HepG2 (cell line): Measurements from ENCODE around the gene ZNF79. TPM values are rescaled to one million over a fixed set of nuclear protein-coding genes. Genes with fewer than 3 reads are reported as not detected.

Source experiments
- ATF6 ChIP-seq: sonication (generic); formaldehyde crosslinking; conservative IDR thresholded peaks from 2 replicates; pipeline ENCODE4 v1.4.0; 2020; ENCODE audit warnings: missing genetic modification reagents
- CENPBD1 ChIP-seq: sonication (generic); formaldehyde crosslinking; IDR thresholded peaks from 2 replicates; pipeline ENCODE4 v1.8.0; 2022; ENCODE audit warnings: missing genetic modification reagents, low read depth, mild to moderate bottlenecking, borderline replicate concordance
- DPF2 ChIP-seq: sonication (generic); formaldehyde crosslinking; IDR thresholded peaks from 2 replicates; pipeline ENCODE4 v1.4.0; 2020; ENCODE audit warnings: mild to moderate bottlenecking, low read depth, missing genetic modification reagents, borderline replicate concordance
- FOXK2 ChIP-seq: fragments of 450-650 bp; IDR thresholded peaks from 2 replicates; pipeline ENCODE4 v1.6.1; 2016
- HIC2 ChIP-seq: sonication (generic); formaldehyde crosslinking; IDR thresholded peaks from 2 replicates; pipeline ENCODE4 v1.9.0; 2022; ENCODE audit warnings: low read depth, missing genetic modification reagents
- MBD4 ChIP-seq: IDR thresholded peaks from 2 replicates; pipeline ENCODE4 v1.6.1; 2012; ENCODE audit warnings: low read length, inconsistent platforms, borderline replicate concordance
- MED13 ChIP-seq: sonication (generic); formaldehyde crosslinking; IDR thresholded peaks from 2 replicates; pipeline ENCODE4 v1.5.0; 2020; ENCODE audit warnings: missing genetic modification reagents
- MTA3 ChIP-seq: sonication (generic); formaldehyde crosslinking; IDR thresholded peaks from 2 replicates; pipeline ENCODE4 v1.4.0; 2020; ENCODE audit warnings: missing genetic modification reagents
- RAD21 ChIP-seq: fragments of 450-650 bp; formaldehyde crosslinking; IDR thresholded peaks from 2 replicates; pipeline ENCODE4 v1.5.0; 2020; ENCODE audit warnings: mild to moderate bottlenecking
- SMYD3 ChIP-seq: sonication (generic); formaldehyde crosslinking; IDR thresholded peaks from 2 replicates; pipeline ENCODE4 v1.8.1; 2023; ENCODE audit warnings: mild to moderate bottlenecking, missing genetic modification reagents
- SP5 ChIP-seq: IDR thresholded peaks from 2 replicates; pipeline ENCODE4 v1.6.1; 2016; ENCODE audit warnings: low read depth, borderline replicate concordance
- STAG1 ChIP-seq: sonication (generic); formaldehyde crosslinking; IDR thresholded peaks from 2 replicates; pipeline ENCODE4 v1.4.0; 2020; ENCODE audit warnings: missing genetic modification reagents
- TCF7 ChIP-seq: sonication (generic); IDR thresholded peaks from 2 replicates; pipeline ENCODE4 v1.6.1; 2016; ENCODE audit warnings: antibody characterized with exemption, low read depth
- TEAD3 ChIP-seq: optimal IDR thresholded peaks from 2 replicates; pipeline ENCODE3; 2016; ENCODE audit warnings: borderline replicate concordance
- UBTF ChIP-seq: sonication (generic); formaldehyde crosslinking; IDR thresholded peaks from 2 replicates; pipeline ENCODE4 v1.4.0; 2020; ENCODE audit warnings: mild to moderate bottlenecking, missing genetic modification reagents
- XRCC5 ChIP-seq: fragments of 200-400 bp; formaldehyde crosslinking; optimal IDR thresholded peaks from 2 replicates; pipeline ENCODE3; 2017; ENCODE audit warnings: mild to moderate bottlenecking, low read length
- YEATS2 ChIP-seq: sonication (generic); formaldehyde crosslinking; IDR thresholded peaks from 2 replicates; pipeline ENCODE4 v1.4.0; 2020; ENCODE audit warnings: missing genetic modification reagents, borderline replicate concordance
- ZBTB38 ChIP-seq: sonication (generic); formaldehyde crosslinking; IDR thresholded peaks from 2 replicates; pipeline ENCODE4 v1.5.1; 2020; ENCODE audit warnings: mild to moderate bottlenecking, missing genetic modification reagents
- ZNF264 ChIP-seq: sonication (generic); formaldehyde crosslinking; IDR thresholded peaks from 2 replicates; pipeline ENCODE4 v1.4.0; 2020; ENCODE audit warnings: missing genetic modification reagents
- polyA plus RNA-seq, 8 experiments: library from polyadenylated mRNA; depleted of rRNA in 3 of 8; stranded (reverse) in 7 of 8; unstranded in 1 of 8; fragments of >200 nt; fragmentation: Illumina TruSeq in 4 of 8; extraction: Trizol in 4 of 8; gene quantifications; 2 replicates each; pipeline versions ENCODE4 v1.2.1 to v1.2.3, GENCODE V29; 2011 to 2016; ENCODE audit warnings: low read depth in 4 of 8, missing spikeins in 1 of 8, mixed read lengths in 1 of 8; ENCODE audit not compliant: insufficient read depth in 1 of 8
- total RNA-seq, 5 experiments: library from RNA; depleted of rRNA; stranded (reverse); fragments of >200 nt; fragmentation: Illumina TruSeq; extraction: Trizol; gene quantifications; 2 replicates each; pipeline ENCODE4 v1.2.3, GENCODE V29; 2016; ENCODE audit warnings: low read depth in 1 of 5

Gene ZNF79
- total and polyA plus RNA-seq, 2 of the 13 experiments (the other 11 are each of a cell fraction or from before 2014, with no cell fraction given) = 3.7 to 8.1 TPM

- TF ChIP-seq ATF6 (CRISPR knock-in tag) (no peak), DPF2 (no peak), MBD4 (no peak), MED13 (no peak; the same call in 1 of the 2 replicates), HIC2 (CRISPR knock-in tag) (no peak), TCF7 (no peak), YEATS2 (peak; percentile 25; the same call in 1 of the 2 replicates), ZNF264 (CRISPR knock-in tag) (no peak), SP5 (CRISPR knock-in tag) (peak; percentile 80; the same call in 1 of the 2 replicates), FOXK2 (no peak), MTA3 (CRISPR knock-in tag) (no peak), SMYD3 (CRISPR knock-in tag) (no peak), ZBTB38 (CRISPR knock-in tag) (0 out of 2 replicates have a peak, but pooled peaks have one; percentile 16), UBTF (CRISPR knock-in tag) (peak; percentile 83; the same call in 1 of the 2 replicates), RAD21 (CRISPR knock-in tag) (peak; percentile 85), TEAD3 (CRISPR knock-in tag) (peak; percentile 24), XRCC5 (no peak), CENPBD1 (no peak), STAG1 (CRISPR knock-in tag) (peak; percentile 27; the same call in 1 of the 2 replicates)
Observed at GRCh38 chr9:127396808-127397645, 27.2 kb upstream of the ZNF79 start, which contains the start of gene SLC2A8 (continued).
